Fibroblast of mammary gland (primary cell): ENCODE measurements around the gene DLX3.

Experiments used
- DNase-seq: peaks from one replicate; pipeline ENCODE4 v3.0.0-alpha.2; 2010; ENCODE audit warnings: low read depth
- H3K4me3 ChIP-seq: 2 replicates; pipeline ENCODE4 v1.5.1; 2011; ENCODE audit warnings: low read depth, mild to moderate bottlenecking, low read length, moderate library complexity; ENCODE audit not compliant: control insufficient read depth
- TF ChIP-seq, protein P1 (sequence below): conservative IDR thresholded peaks from 2 replicates; pipeline ENCODE4 v1.5.1; 2011; ENCODE audit warnings: low read depth, low read length, inconsistent platforms; ENCODE audit not compliant: control insufficient read depth, insufficient read depth

Gene DLX3

DNA sequence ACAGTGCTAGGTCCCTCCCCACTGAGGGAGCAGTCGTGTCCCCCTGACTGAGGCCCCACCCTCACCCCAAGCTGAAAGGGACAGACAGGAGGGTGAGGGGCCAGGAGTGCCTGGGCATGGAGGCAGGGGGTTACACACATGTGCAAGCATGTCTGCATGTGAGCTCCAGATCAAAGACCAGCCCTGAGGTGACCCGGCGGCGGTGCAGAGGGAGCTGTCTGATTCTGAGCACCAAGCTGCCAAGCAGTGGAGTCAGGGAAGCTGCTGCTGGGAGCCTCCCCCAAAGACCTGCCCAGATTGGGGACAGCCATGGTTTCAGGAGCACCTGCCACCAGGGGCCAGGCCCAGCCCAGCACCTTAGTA is 5.5 kb downstream of the DLX3 start:
- H3K4me3 ChIP-seq, result no peak overlapping the region
- DNase-seq, result no peak
- TF ChIP-seq, protein P1, sequence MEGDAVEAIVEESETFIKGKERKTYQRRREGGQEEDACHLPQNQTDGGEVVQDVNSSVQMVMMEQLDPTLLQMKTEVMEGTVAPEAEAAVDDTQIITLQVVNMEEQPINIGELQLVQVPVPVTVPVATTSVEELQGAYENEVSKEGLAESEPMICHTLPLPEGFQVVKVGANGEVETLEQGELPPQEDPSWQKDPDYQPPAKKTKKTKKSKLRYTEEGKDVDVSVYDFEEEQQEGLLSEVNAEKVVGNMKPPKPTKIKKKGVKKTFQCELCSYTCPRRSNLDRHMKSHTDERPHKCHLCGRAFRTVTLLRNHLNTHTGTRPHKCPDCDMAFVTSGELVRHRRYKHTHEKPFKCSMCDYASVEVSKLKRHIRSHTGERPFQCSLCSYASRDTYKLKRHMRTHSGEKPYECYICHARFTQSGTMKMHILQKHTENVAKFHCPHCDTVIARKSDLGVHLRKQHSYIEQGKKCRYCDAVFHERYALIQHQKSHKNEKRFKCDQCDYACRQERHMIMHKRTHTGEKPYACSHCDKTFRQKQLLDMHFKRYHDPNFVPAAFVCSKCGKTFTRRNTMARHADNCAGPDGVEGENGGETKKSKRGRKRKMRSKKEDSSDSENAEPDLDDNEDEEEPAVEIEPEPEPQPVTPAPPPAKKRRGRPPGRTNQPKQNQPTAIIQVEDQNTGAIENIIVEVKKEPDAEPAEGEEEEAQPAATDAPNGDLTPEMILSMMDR, result no peak

DNA sequence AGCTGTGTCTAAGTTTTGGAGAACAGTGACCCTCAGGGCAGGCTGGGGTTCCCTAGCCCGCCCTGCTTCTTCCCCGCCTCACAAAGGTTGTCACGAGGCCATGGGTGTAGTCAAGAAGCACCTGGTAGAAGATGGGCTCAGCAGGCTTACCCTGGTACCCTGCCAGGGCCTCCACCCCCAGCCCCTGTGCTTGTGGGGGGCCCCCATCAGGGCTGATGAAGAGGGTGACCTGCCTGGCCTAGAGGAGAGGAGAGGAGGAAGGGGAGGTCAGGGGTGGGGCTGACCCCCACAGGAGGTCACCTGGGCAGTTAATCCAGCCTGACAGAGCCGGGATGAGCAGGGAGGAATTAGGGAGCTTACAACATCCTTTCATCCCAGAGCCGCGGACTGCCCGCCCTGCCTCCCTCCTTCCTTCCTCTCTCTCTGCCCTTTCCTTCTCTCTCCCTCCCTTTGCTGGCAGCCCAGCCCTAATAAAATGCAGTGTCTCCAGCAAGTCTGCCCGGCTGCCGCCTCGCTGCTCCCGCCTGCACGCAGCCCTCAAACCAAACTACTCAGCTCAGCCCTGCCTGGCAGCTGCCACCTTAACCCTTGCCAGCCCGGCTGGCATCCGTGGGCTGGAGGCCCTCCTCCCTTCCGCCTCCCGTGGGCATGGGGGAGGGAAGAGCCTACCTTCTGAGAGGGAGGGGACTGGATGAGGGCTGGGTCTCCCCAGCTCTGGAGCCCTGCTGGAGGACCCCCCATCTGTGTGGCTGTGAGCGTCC is 7.2 kb downstream of the DLX3 start:
- TF ChIP-seq, protein P1, result no peak
- DNase-seq, result no peak
- H3K4me3 ChIP-seq, result no peak overlapping the region

DNA sequence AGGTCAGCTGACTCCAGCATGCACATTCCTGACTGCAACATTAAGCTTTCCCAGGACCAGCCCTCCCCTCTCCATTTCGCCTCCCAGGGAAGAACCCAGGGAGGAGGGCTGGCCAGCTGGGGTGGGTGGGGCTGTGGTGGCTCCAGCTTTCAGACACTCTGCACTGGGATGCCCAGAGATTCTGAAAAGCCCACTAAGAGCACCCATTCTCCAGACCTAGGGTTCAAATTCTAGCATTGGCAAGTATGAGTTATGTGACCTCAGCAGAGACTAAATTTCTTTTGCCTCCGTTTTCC is 7.8 kb downstream of the DLX3 start:
- TF ChIP-seq, protein P1, result no peak
- no peak overlapping the region for H3K4me3 ChIP-seq
- no peak for DNase-seq

DNA sequence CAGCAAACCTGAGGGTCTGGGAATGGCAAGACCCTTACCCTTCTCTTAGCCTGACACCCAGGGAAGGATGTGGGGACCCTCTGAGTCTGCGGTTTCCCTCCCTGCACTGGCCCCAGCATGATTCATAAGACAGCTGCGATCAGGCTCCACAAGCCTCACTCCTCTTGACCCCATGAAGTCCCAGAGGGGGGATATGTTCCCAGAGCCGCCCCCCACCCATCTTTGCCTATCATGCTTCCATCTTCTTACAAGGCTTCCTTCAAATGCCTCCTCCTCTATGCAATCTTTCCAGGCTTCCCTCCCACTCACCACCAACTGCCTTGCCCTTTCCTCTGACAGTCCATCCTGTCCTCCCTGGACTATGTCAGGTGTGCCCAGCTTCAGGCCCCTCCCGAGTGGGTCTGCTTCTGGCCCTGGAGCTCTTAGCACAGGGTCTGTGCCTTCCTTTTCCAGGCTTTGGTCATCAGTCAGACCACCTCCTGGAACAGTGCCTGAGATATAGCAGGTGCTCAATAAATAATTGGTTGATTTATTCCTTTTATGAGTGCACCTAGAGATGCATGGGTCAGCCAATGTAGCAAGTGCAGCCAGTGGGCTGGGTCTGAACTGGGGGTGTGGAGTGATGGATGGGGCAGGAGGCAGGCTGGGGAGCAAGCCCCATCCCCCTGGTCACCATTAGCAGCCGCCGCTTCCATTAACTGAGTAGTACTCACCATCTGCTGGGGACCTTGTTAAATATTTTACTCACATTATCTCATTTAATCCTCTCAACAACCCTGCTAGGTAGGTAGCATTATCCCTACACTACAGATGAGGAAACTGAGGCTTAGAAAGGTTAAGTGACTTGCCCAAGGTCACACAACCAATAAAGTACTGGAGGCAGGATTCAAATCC is 8.4 kb downstream of the DLX3 start:
- TF ChIP-seq, protein P1, result no peak

DNA sequence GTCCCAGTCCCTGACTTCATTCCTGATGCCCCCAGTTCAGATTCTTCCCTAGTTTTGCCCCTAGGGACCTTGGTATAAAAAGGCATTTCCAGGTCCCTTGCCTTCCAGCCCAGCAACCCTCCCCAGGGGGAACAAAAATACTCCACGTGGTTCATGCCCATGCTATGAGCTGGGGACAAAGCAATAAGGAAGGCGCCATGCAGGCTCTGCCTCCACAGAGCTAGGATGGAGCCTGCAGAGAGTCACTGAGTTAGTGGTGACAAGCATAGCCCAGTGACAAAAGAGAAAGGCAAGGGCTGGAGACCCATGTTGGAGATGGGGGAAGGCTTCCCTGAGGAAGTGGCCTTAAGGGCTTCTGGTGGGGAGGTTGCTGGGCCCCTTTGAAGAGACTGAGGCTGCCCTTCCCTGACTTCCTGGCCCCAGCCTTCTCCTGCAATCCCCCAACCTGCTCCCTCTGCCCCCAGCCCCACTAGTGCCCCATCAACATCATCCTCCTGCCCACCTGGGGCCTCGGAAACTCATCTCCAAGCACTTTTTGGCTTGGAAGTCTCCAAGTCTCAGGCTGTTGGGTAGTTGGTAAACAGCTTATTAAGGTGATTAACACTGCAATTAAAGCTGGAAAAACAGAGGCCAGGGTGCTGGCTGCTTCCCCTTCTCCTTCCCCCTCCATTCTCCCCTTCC is 9.6 kb downstream of the DLX3 start:
- TF ChIP-seq, protein P1, result no peak

More for the DNA sequence above, 8.4 kb downstream of the DLX3 start:
- H3K4me3 ChIP-seq, result no peak overlapping the region
- no peak for DNase-seq

DNA sequence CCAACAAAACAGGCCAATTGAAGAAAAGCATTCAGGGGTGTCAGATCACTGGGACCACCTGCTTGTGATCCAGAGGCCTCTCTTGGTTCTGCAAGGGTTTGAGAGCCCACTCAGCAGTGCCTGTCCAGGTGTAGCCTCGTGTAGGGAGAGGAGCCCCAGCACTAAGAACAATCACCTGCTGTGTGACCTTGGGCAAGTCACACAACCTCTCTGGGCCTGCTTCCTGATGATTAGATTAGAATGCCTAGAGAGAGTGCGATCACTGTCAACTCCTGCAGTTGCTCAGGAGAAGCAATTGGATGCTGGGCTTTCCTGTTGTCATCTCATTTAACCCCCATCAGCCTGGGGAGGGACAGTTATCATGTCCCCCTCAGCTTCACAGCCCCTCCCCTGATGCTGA is 10.2 kb downstream of the DLX3 start:
- no peak overlapping the region for H3K4me3 ChIP-seq
- TF ChIP-seq, protein P1, result no peak
- DNase-seq, result no peak

More for the DNA sequence above, 9.6 kb downstream of the DLX3 start:
- H3K4me3 ChIP-seq, result no peak overlapping the region
- DNase-seq, result no peak
